Suprapubic skin (tissue), 4 donors: ENCODE data around the gene DNAJC4. TPM values are rescaled to one million over a fixed set of nuclear protein-coding genes. Genes with fewer than 3 reads are reported as not detected.

Source experiments
- DNase-seq, 2 donors: peaks; one replicate each; pipeline ENCODE4 v3.0.0-alpha.2; 2019; ENCODE audit warnings: low spot score in 2 of 2
- H3K27ac ChIP-seq: fragments of 200-600 bp; sonication (generic); one replicate; pipeline ENCODE4 v1.5.1; 2019
- H3K27me3 ChIP-seq: fragments of 200-600 bp; sonication (generic); one replicate; pipeline ENCODE4 v1.5.1; 2019
- H3K36me3 ChIP-seq: fragments of 200-600 bp; sonication (generic); one replicate; pipeline ENCODE4 v1.5.1; 2019
- H3K4me1 ChIP-seq: fragments of 200-600 bp; sonication (generic); one replicate; pipeline ENCODE4 v1.5.1; 2019
- H3K4me3 ChIP-seq: fragments of 200-600 bp; sonication (generic); one replicate; pipeline ENCODE4 v1.5.1; 2019; ENCODE audit warnings: mild to moderate bottlenecking
- H3K9me3 ChIP-seq: fragments of 200-600 bp; sonication (generic); one replicate; pipeline ENCODE4 v1.5.1; 2019
- EP300 ChIP-seq: sonication (generic); formaldehyde crosslinking; IDR thresholded peaks from one replicate; pipeline ENCODE4 v1.6.1; 2017; ENCODE audit warnings: antibody characterized with exemption
- POLR2A ChIP-seq, 2 donors: fragments of 450-650 bp; IDR thresholded peaks; one replicate each; pipeline ENCODE4 v1.6.1; 2017; ENCODE audit warnings: antibody characterized with exemption in 2 of 2, mild to moderate bottlenecking in 2 of 2, moderate library complexity in 2 of 2
- POLR2AphosphoS5 ChIP-seq, 3 donors: sonication (generic); formaldehyde crosslinking; IDR thresholded peaks; one replicate each; pipeline ENCODE4 v1.6.1; 2017; ENCODE audit warnings: antibody characterized with exemption in 3 of 3
- WGBS: methylation state at CpG from one replicate; pipeline ENCODE4 v1.1.5; 2018; 5-methylcytosine and 5-hydroxymethylcytosine counted together
- total RNA-seq, 4 donors: library from RNA; depleted of rRNA; stranded (reverse); fragments of >200 nt; gene quantifications; one replicate each; pipeline ENCODE4 v1.1.0, GENCODE V29; 2016
- TF ChIP-seq, protein P1 (sequence below), 2 donors: fragments of 200-600 bp in 1 of 2; fragments of 450-650 bp in 1 of 2; sonication (generic) in 1 of 2; IDR thresholded peaks; one replicate each; pipeline ENCODE4 v1.5.1; 2016 to 2019; ENCODE audit warnings: antibody characterized with exemption in 2 of 2, mild to moderate bottlenecking in 1 of 2, moderate library complexity in 1 of 2

The DNAJC4 gene
- total RNA-seq, 4 donors from 2014 or later = 26.9 to 55.1 (median 37.3) TPM

DNA sequence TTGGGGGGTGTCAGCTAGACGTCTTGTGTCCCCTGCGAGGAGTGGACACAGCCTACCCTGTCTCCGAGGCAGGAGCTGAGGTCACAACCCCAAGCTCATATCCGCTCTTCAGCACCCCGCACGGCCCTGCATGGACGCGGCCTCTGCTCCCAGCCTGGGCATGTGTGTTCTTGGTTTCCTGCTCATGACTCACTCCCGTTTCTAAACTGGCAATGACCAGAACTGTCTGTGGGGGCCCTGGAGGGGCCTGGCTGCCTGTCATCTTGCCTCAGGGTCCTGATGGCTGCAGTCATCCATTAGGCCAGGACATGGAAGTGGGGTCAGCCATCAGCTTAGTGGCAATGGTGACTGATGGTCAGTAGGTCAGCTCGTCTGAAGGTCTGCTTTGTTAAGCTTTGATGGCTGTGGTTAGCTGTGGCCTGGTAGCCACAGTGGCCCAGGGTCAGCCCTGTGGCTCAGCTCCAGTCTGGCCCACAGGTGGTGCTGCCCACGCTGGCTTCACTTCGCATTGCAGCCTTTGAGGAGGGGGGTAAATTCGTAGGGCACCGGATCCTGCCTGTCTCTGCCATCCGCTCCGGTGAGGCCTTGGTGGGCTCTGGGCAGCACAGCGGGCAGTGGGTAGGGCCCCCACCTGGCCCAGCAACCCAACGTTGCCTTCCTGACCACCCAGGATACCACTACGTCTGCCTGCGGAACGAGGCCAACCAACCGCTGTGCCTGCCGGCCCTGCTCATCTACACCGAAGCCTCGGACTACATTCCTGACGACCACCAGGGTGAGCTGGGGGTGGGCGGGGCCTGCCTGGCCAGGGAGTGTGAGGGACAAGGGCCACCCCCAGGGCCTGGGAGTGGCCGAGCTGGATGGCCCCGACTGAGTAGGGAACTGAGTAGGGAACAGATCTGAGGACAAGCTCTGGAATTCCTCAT is 32.9 kb downstream of the DNAJC4 start:
- Histone ChIP-seq H3K9me3 (no peaks in the 10 kb centered on the region), H3K4me1 (peaks cover 14% of the 10 kb centered on the region), H3K36me3 (peaks cover 78% of the 10 kb centered on the region), H3K27ac (no peak overlapping the region), H3K27me3 (no peaks in the 10 kb centered on the region), H3K4me3 (no peak overlapping the region)
- no peak for DNase-seq
- WGBS = 84% methylated on average over 8 of the region's 29 CpGs
- TF ChIP-seq EP300 (no peak), POLR2AphosphoS5 (IDR thresholded peaks at IDR 0.05) (no peak), POLR2A (IDR thresholded peaks at IDR 0.05) (no peak)
- TF ChIP-seq, protein P1, sequence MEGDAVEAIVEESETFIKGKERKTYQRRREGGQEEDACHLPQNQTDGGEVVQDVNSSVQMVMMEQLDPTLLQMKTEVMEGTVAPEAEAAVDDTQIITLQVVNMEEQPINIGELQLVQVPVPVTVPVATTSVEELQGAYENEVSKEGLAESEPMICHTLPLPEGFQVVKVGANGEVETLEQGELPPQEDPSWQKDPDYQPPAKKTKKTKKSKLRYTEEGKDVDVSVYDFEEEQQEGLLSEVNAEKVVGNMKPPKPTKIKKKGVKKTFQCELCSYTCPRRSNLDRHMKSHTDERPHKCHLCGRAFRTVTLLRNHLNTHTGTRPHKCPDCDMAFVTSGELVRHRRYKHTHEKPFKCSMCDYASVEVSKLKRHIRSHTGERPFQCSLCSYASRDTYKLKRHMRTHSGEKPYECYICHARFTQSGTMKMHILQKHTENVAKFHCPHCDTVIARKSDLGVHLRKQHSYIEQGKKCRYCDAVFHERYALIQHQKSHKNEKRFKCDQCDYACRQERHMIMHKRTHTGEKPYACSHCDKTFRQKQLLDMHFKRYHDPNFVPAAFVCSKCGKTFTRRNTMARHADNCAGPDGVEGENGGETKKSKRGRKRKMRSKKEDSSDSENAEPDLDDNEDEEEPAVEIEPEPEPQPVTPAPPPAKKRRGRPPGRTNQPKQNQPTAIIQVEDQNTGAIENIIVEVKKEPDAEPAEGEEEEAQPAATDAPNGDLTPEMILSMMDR (IDR thresholded peaks at IDR 0.05) = no peak

- Histone ChIP-seq H3K36me3 (peaks cover 72% of the 10 kb centered on the region), H3K4me1 (peaks cover 21% of the 10 kb centered on the region), H3K4me3 (no peak overlapping the region), H3K27ac (no peak overlapping the region), H3K9me3 (no peaks in the 10 kb centered on the region), H3K27me3 (no peaks in the 10 kb centered on the region)
- no peak for TF ChIP-seq POLR2AphosphoS5 (IDR thresholded peaks at IDR 0.05)
- no peak for TF ChIP-seq POLR2A (IDR thresholded peaks at IDR 0.05)
- no peak for TF ChIP-seq EP300
- TF ChIP-seq, protein P1 (IDR thresholded peaks at IDR 0.05) = no peak
- DNase-seq = no peak
- WGBS = no CpG with 5 or more reads among the region's 8 CpGs
These were observed 33.6 kb downstream of the DNAJC4 start for GRCh38 chr11:64263947-64264317.

DNA sequence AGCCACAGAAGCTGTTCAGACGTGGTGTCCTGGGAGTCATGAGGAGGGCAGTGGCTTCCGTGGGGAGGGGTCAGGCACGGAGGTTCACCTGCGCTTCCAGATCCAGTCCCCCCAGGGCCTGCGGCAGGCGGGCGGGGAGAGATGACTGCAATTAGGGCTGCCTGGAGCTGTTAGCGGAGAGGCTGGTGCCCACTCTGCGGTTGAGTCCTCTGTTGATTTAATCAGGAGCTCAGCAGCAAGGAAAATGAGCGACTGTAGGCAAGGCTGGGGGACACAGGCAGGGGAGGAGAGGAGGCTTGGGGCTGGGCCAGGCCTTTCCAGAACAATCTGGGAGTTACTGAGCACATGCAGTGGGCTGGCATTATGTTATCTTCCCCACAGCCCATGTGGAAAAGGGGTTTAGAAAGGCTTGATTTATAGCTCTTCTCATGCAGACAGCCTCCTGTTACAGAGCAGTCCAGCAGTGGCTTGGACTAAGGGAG is 34.1 kb downstream of the DNAJC4 start:
- Histone ChIP-seq H3K4me3 (no peak overlapping the region), H3K4me1 (peaks cover 26% of the 10 kb centered on the region), H3K9me3 (no peaks in the 10 kb centered on the region), H3K27me3 (no peaks in the 10 kb centered on the region), H3K36me3 (peaks cover 67% of the 10 kb centered on the region), H3K27ac (no peak overlapping the region)
- no peak for TF ChIP-seq POLR2A (IDR thresholded peaks at IDR 0.05)
- TF ChIP-seq, protein P1 (IDR thresholded peaks at IDR 0.05) = no peak
- TF ChIP-seq POLR2AphosphoS5 (IDR thresholded peaks at IDR 0.05) = no peak
- no peak for TF ChIP-seq EP300
- no peak for DNase-seq
- 73% methylated on average over 9 of the region's 10 CpGs for WGBS

- no peaks in the 10 kb centered on the region for H3K9me3 ChIP-seq
- no peak for DNase-seq
- no peaks in the 10 kb centered on the region for H3K27me3 ChIP-seq
- H3K27ac ChIP-seq = no peak overlapping the region
- WGBS = 96% methylated on average over 19 of the region's 35 CpGs
- H3K36me3 ChIP-seq = peaks cover 57% of the 10 kb centered on the region
- peaks cover 26% of the 10 kb centered on the region for H3K4me1 ChIP-seq
- TF ChIP-seq EP300 = no peak
- no peak for TF ChIP-seq POLR2AphosphoS5 (IDR thresholded peaks at IDR 0.05)
- TF ChIP-seq, protein P1 (IDR thresholded peaks at IDR 0.05) = no peak
- no peak for TF ChIP-seq POLR2A (IDR thresholded peaks at IDR 0.05)
- H3K4me3 ChIP-seq = no peak overlapping the region
These were observed 35.1 kb downstream of the DNAJC4 start for GRCh38 chr11:64265176-64266160.
